HAP-1 (cell line): Measurements from ENCODE around the gene TSPEAR.

ENCODE experiments used
- DNase-seq, 2 experiments: peaks; one replicate each; pipeline ENCODE4 v3.0.0-alpha.2; 2016 to 2020; ENCODE audit warnings: low spot score in 2 of 2
- H3K27me3 ChIP-seq: fragments of 250-450 bp; sonication (Bioruptor Pico); 2 replicates; pipeline ENCODE4 v1.5.1; 2020; ENCODE audit warnings: low read depth, mild to moderate bottlenecking, moderate library complexity
- H3K36me3 ChIP-seq: fragments of 250-450 bp; sonication (Bioruptor Pico); replicated peaks from 2 replicates; pipeline ENCODE4 v1.5.1; 2020; ENCODE audit warnings: mild to moderate bottlenecking
- H3K4me1 ChIP-seq: fragments of 250-450 bp; sonication (Bioruptor Pico); 2 replicates; pipeline ENCODE4 v1.5.1; 2020; ENCODE audit warnings: mild to moderate bottlenecking
- H3K4me3 ChIP-seq: fragments of 250-450 bp; sonication (Bioruptor Pico); 2 replicates; pipeline ENCODE4 v1.5.1; 2020; ENCODE audit warnings: mild to moderate bottlenecking, moderate library complexity
- H3K9me3 ChIP-seq: fragments of 250-450 bp; sonication (Bioruptor Pico); 2 replicates; pipeline ENCODE4 v1.5.1; 2020; ENCODE audit warnings: mild to moderate bottlenecking, moderate library complexity
- in situ Hi-C: fragments of 300-500 bp; cut with MboI; formaldehyde crosslinking; loops from 3 replicates; pipeline ENCODE4 v1.14.3; 2020; ENCODE audit warnings: low sequenced_read_pairs, inconsistent platforms, mixed read lengths

The TSPEAR gene

GRCh38 chr21:44526096-44526997 is 185.0 kb downstream of the TSPEAR start:
- Histone ChIP-seq H3K36me3 (no peaks in the 10 kb centered on the region), H3K9me3 (no peaks in the 10 kb centered on the region), H3K4me3 (no peak overlapping the region), H3K4me1 (no peaks in the 10 kb centered on the region), H3K27me3 (no peaks in the 10 kb centered on the region)
- in situ Hi-C loops: no loop called here
- no peak for DNase-seq

DNA sequence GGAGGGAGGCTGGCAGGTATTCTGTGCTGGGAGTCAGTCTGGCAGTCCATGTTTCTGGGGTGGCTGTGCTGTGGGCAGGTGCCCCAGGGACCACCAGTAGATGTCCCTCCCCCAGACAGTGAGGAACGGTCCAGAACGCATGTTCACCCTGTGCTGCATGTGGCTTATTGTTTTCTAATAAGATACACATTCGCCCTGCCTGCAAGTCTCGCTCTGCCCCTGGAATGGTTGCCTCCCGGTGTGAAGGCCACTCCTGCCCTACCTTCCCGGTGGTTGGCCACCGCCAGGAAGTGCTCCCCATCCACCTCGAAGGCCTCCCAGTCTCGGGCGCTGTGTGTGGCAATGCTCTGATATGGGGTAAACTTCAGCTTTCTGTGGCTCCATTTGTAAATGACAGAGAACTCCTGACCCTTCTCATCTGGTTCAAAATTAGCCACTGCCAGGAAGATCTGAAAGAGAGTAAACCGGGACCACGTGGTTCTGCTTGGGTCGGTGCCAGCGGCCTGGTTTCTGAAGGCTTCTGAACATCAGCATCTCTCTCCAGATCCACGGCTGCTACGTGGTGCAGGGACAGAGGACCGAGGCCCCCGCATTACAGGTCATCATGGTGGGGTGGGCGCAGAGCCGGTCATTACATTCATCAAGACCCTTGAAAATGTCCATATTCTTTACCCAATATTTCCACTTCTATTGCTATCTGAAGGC is 185.8 kb downstream of the TSPEAR start:
- no peaks in the 10 kb centered on the region for H3K9me3 ChIP-seq
- no peaks in the 10 kb centered on the region for H3K27me3 ChIP-seq
- DNase-seq: no peak
- H3K4me1 ChIP-seq: no peaks in the 10 kb centered on the region
- H3K36me3 ChIP-seq: no peaks in the 10 kb centered on the region
- H3K4me3 ChIP-seq: no peak overlapping the region
- in situ Hi-C loops: no loop called here

GRCh38 chr21:44524414-44525371 is 186.7 kb downstream of the TSPEAR start:
- in situ Hi-C loops: no loop called here
- no peaks in the 10 kb centered on the region for H3K27me3 ChIP-seq

DNA sequence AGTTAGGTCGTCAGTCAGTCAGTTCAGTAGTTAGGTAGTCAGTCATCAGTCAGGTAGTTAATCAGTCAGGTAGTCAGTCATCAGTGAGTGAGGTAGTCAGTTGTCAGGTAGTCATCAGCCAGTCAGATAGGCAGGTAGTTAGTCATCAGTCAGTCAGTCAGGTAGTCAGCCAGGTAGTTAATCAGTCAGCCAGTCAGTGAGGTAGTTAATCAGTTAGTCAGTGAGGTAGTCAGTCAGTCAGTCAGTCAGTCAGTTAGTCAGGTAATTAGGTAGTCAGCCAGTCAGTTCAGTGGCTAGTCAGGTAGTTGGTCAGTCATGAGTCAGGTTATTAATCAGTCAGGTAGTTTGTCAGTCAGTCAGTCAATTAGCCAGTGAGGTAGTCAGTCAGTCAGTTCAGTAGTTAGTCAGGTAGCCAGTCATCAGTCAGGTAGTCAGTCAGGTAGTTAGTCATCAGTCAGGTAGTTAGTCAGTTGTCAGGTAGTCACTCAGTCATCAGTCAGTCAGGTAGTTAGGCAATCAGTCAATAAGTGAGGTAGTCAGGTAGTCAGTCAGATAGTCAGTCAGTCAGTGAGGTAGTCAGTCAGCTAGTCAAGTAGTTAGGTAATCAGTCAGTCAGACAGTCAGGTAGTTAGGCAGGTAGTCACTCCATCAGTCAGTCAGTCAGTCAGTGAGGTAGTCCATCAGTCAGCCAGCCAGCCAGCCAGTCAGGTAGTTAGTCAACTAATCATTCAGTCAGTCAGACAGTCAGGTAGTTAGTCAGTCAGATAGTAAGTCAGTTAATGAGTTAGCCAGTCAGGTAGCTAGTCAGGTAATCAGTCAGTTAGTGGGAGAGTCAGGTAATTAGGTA is 187.6 kb downstream of the TSPEAR start:
- Histone ChIP-seq H3K9me3 (no peaks in the 10 kb centered on the region), H3K27me3 (no peaks in the 10 kb centered on the region), H3K36me3 (no peaks in the 10 kb centered on the region), H3K4me3 (no peak overlapping the region), H3K4me1 (no peaks in the 10 kb centered on the region)
- no peak for DNase-seq
- in situ Hi-C loops: no loop called here

More at GRCh38 chr21:44524414-44525371, 186.7 kb downstream of the TSPEAR start:
- no peak overlapping the region for H3K4me3 ChIP-seq
- no peaks in the 10 kb centered on the region for H3K36me3 ChIP-seq
- H3K9me3 ChIP-seq: no peaks in the 10 kb centered on the region
- H3K4me1 ChIP-seq: no peaks in the 10 kb centered on the region
- no peak for DNase-seq

GRCh38 chr21:44522753-44523204 is 188.6 kb downstream of the TSPEAR start:
- no peak for DNase-seq
- H3K36me3 ChIP-seq: no peaks in the 10 kb centered on the region
- H3K4me1 ChIP-seq: no peaks in the 10 kb centered on the region
- H3K9me3 ChIP-seq: no peaks in the 10 kb centered on the region
- in situ Hi-C loops: no loop called here
- no peaks in the 10 kb centered on the region for H3K27me3 ChIP-seq
- no peak overlapping the region for H3K4me3 ChIP-seq

DNA sequence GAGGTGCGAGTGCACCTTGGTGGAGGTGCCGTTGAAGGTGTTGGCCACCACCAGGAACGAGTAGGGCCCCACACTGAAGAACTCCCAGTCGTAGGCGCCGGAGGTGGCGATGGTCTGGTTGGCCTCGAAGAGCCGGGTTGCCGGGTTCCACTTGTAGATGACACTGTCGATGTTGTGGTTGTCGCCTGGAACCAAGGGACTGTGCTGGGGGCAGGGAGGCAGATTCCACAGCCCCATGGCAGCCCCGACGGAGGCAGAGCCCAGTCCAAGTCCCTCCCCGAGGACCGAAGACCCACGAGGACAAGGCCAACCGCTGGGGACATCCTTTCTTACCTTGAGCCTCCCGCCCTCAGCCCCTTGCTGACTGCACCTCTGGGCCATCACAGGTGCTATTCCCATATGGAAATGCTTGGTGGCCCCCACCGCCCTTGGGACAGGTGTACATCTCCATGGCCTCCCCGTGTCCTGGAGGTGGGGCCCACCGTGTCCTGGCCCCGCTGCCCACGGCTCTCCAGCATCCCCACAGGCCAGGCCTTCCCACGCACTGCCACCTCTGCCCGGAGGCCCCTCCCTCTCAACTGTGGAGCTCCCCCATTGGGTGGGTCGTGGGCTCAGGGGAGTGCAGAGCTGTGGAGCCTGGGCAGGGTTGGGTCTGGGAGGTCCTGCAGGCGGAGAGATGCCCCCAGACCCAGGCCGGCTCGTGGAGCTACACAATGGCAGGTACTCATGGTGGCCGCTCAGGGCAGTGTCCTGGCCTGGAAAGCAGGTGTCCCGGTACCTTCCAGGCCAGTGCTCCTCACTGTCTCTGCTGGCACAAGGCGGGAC is 189.2 kb downstream of the TSPEAR start:
- no peaks in the 10 kb centered on the region for H3K36me3 ChIP-seq
- H3K4me3 ChIP-seq: no peak overlapping the region
- in situ Hi-C loops: no loop called here
- H3K9me3 ChIP-seq: no peaks in the 10 kb centered on the region
- H3K27me3 ChIP-seq: no peaks in the 10 kb centered on the region
- no peaks in the 10 kb centered on the region for H3K4me1 ChIP-seq
- DNase-seq: no peak

DNA sequence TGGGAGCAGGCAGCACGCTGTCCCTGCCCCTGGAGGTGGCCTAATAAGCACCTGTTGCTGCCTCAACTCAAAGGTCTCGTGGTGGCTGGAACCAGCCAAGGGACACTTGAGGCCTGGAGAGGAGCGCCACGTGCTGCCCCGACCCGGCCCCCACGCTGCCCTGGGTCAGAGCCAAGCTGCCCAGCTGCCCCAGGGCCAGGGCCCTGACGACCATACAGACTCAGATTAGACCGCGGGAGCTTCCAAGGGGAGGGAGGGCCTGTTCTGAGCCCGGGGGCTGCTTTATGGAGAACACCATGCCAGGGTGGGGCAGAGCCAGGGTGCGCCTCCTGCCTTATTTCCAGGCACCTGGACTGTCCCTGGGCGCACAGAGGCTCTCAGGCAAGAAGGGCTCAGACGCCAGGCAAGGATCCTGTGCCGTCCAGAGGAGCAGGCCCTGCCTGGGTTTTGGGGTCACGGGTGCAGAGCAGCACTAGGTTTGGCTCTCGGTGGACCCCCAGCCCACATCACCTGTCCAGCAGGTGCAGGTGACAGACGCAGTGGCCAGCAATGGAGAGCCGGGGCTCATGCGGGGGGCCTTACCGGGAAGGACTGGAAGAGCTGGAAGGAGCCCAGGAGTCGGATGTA is 190.0 kb downstream of the TSPEAR start:
- H3K4me1 ChIP-seq: no peaks in the 10 kb centered on the region
- DNase-seq: no peak
- in situ Hi-C loops: no loop called here
- no peaks in the 10 kb centered on the region for H3K36me3 ChIP-seq
- H3K27me3 ChIP-seq: no peaks in the 10 kb centered on the region
- no peaks in the 10 kb centered on the region for H3K9me3 ChIP-seq
- no peak overlapping the region for H3K4me3 ChIP-seq

- Histone ChIP-seq H3K4me3 (no peak overlapping the region), H3K4me1 (no peaks in the 10 kb centered on the region), H3K9me3 (no peaks in the 10 kb centered on the region), H3K36me3 (no peaks in the 10 kb centered on the region), H3K27me3 (no peaks in the 10 kb centered on the region)
- in situ Hi-C loops: no loop called here
- DNase-seq: no peak
Observed at GRCh38 chr21:44520326-44521300, 190.8 kb downstream of the TSPEAR start.

DNA sequence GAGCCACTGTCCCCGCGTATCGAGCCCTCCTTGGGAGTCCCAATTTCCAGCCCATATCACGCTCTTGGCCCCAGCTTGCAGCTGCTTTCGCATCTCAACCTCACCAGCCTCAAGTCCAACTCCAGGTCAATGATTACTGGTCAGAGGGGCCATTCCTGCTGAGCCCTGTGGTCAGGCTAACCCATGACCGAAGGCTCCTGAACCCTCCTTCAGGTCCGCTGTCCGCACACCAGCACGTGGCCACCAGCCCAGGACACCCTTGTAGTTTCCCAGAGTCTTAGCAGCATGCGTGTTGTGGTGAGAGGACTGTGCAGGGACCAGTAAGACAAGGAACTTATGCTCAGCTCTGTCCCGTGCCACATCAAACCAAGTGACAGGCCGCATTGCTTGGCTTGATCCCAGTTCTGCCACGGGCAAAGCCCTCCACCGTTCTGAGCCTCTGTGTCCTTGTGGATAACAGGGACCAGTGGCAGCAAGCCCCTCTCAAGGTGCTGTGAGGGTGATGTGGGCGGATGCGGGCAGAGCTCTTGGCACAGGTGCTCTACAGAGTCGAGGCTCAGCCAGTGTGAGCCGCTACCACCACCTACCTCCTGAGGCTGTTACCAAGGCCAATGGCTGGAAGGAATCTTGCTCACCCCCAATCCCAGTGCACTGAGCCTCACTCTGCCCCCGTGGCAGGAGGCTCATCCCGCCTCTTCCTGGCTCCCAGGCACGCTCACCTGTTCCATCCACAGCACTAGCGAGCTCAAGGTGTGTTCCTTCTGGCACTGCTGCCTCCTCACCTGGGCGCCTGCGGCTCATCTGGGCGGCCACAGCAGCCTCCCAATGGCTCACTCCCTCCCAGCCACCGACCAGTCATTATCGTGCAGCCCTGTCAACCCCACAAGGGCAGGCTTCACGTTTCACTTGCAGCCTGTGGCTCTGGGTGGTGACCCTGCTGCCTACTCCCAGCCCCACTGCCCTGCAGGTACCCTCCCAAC is 191.7 kb downstream of the TSPEAR start:
- Histone ChIP-seq H3K4me3 (no peak overlapping the region), H3K27me3 (no peaks in the 10 kb centered on the region), H3K9me3 (no peaks in the 10 kb centered on the region), H3K4me1 (no peaks in the 10 kb centered on the region), H3K36me3 (no peaks in the 10 kb centered on the region)
- DNase-seq: no peak
- in situ Hi-C loops: no loop called here

DNA sequence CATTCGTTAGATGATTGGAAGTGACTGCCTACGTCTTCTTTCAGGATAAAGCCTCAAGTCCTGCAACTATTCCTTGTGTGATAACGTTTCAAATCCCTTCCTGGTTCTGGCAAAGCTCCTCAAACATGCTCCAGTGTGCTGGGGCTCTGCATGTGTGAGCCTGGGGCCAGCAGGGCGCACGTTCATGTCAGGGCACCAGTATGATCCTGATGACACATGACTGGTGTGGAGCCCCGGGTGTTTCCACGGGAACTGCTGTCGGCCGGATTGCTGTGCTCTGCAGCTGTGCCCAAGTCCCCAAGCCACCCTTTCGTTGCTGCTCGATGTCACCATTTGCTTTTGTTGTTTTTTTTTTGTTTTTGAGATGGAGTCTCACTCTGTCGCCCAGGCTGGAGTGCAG is 192.7 kb downstream of the TSPEAR start:
- H3K4me3 ChIP-seq: no peak overlapping the region
- no peak for DNase-seq
- in situ Hi-C loops: no loop called here
- H3K27me3 ChIP-seq: no peaks in the 10 kb centered on the region
- H3K9me3 ChIP-seq: no peaks in the 10 kb centered on the region
- no peaks in the 10 kb centered on the region for H3K4me1 ChIP-seq
- no peaks in the 10 kb centered on the region for H3K36me3 ChIP-seq
